Left lung (tissue), 10 donors: ENCODE data around the gene FARP1. TPM values are rescaled to one million over a fixed set of nuclear protein-coding genes. Genes with fewer than 3 reads are reported as not detected.

Experiments
- ATAC-seq: fragments of 200-7000 bp; cut with Tn5 transposase; one replicate; pipeline ENCODE4 v1.9.1; 2020; ENCODE audit warnings: moderate library complexity
- DNase-seq, 4 donors: peaks; one replicate each; pipeline ENCODE4 v3.0.0-alpha.2; 2013 to 2020
- H3K27ac ChIP-seq, 2 donors: fragments of 200-600 bp; sonication (generic) in 1 of 2; one replicate each; pipeline versions ENCODE4 v1.5.0 to v1.8.0; 2020 to 2021
- H3K27me3 ChIP-seq, 2 donors: fragments of 200-600 bp; sonication (generic) in 1 of 2; one replicate each; pipeline versions ENCODE4 v1.5.0 to v1.8.0; 2020 to 2021
- H3K36me3 ChIP-seq, 2 donors: fragments of 200-600 bp; sonication (generic) in 1 of 2; one replicate each; pipeline versions ENCODE4 v1.5.0 to v1.8.0; 2020 to 2021
- H3K4me1 ChIP-seq, 2 donors: fragments of 200-600 bp; one replicate each; pipeline ENCODE4 v1.8.0; 2021
- H3K4me3 ChIP-seq, 2 donors: fragments of 200-600 bp; sonication (generic) in 1 of 2; one replicate each; pipeline versions ENCODE4 v1.5.0 to v1.8.0; 2020 to 2021; ENCODE audit warnings: mild to moderate bottlenecking in 1 of 2
- H3K9me3 ChIP-seq, 2 donors: fragments of 200-600 bp; sonication (generic) in 1 of 2; one replicate each; pipeline versions ENCODE4 v1.5.0 to v1.8.0; 2020 to 2021
- CTCF ChIP-seq, 2 donors: fragments of 200-600 bp; sonication (generic) in 1 of 2; IDR thresholded peaks; one replicate each; pipeline versions ENCODE4 v1.5.0 to v1.8.0; 2021; ENCODE audit warnings: antibody characterized with exemption in 2 of 2
- intact Hi-C, 2 donors: fragments of 100-400 bp; cut with DNase I; formaldehyde crosslinking; loops; one replicate each; pipeline versions ENCODE4 v1.11.2 to v1.14.2; 2022
- polyA plus RNA-seq, 6 donors: library from polyadenylated mRNA; unstranded; fragments of 120-200 nt; gene quantifications; one replicate each; pipeline ENCODE4 v1.2.1, GENCODE V29; 2013; ENCODE audit not compliant: insufficient read length in 6 of 6
- total RNA-seq, 2 donors: library from RNA; stranded (reverse); fragmentation: NEBNext Ultra II Directional; extraction: Animal tissue kit (Norgen Biotek cat#: 25700); gene quantifications; one replicate each; pipeline ENCODE4 v1.2.1, GENCODE V29; 2021
- donor health status: DM: no; HTN: yes; CAD: no.
- donor health status: DM: no; HTN: no; CAD: no.

Gene FARP1
- total and polyA plus RNA-seq, 8 donors, result 78.9 to 142 (median 132) TPM

- Histone ChIP-seq H3K4me3 (no peak overlapping the region), H3K27me3 (no peaks in the 10 kb centered on the region), H3K27ac (no peak overlapping the region), H3K9me3 (no peaks in the 10 kb centered on the region), H3K36me3 (peaks cover 0 to 23% of the 10 kb centered on the region in 2 donors), H3K4me1 (peaks cover 0 to 7% of the 10 kb centered on the region in 2 donors)
- ATAC-seq (no peak), DNase-seq (no peak)
- intact Hi-C loops, result no loop called here
- TF ChIP-seq CTCF (IDR thresholded peaks at IDR 0.05), result no peak
Measured at GRCh38 chr13:98432638-98433037, 289.7 kb downstream of the FARP1 start.

DNA sequence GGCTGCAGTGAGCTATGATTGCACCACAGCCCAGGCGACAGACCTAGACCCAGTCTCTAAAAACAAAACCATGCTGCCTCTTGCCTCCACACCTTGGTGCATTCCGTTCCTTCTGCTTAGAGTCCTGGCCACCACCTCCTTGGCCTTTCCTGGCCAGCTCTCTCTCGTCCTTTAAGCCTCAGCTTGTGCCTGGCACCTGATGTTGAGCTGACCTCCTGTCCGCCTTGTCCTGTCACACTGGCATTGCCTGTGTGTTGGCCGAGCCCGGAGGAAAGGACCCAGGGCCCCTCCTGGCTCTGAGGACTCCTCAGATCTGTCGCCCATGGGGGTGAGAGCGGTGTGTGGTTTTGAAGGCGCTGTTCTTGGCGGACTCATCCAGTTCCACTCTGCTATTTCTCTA lies 290.8 kb downstream of the FARP1 start:
- Histone ChIP-seq H3K4me1 (peaks cover 0 to 7% of the 10 kb centered on the region in 2 donors), H3K36me3 (peaks cover 0 to 16% of the 10 kb centered on the region in 2 donors), H3K27ac (no peak overlapping the region), H3K27me3 (no peaks in the 10 kb centered on the region), H3K9me3 (no peaks in the 10 kb centered on the region), H3K4me3 (no peak overlapping the region)
- TF ChIP-seq CTCF (IDR thresholded peaks at IDR 0.05), result no peak
- DNase-seq, result no peak
- ATAC-seq, result no peak
- intact Hi-C loops, result no loop called here

- no peak overlapping the region for H3K4me3 ChIP-seq
- H3K36me3 ChIP-seq, result peaks cover 0 to 20% of the 10 kb centered on the region in 2 donors
- TF ChIP-seq CTCF (IDR thresholded peaks at IDR 0.05), result no peak
- H3K27me3 ChIP-seq, result no peaks in the 10 kb centered on the region
- intact Hi-C loops, result no loop called here
- no peaks in the 10 kb centered on the region for H3K9me3 ChIP-seq
- H3K4me1 ChIP-seq, result peaks cover 0 to 7% of the 10 kb centered on the region in 2 donors
- ATAC-seq, result no peak
- no peak for DNase-seq
- H3K27ac ChIP-seq, result no peak overlapping the region
Measured at GRCh38 chr13:98434060-98434459, 291.2 kb downstream of the FARP1 start.

DNA sequence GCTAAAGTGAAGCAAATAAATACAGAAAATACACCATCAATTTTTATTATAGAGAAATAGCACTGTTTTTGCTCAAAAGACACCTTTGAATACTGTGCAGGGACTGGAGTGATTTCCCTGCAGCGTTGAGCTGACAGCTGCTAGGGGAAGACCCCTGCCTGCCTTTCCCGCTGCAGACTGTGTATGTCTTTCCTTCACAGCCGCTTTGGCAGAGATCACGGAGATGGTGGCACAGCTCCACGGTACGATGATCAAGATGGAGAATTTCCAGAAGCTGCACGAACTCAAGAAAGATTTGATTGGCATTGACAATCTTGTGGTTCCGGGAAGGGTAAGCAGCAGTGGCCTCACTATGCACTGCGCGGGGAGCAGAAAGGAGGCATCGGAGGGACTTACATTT lies 292.5 kb downstream of the FARP1 start:
- Histone ChIP-seq H3K9me3 (no peaks in the 10 kb centered on the region), H3K27ac (no peak overlapping the region), H3K36me3 (peaks cover 0 to 33% of the 10 kb centered on the region in 2 donors), H3K27me3 (no peaks in the 10 kb centered on the region), H3K4me1 (peaks cover 0 to under 1% of the 10 kb centered on the region in 2 donors), H3K4me3 (no peak overlapping the region)
- DNase-seq (no peak), ATAC-seq (no peak)
- intact Hi-C loops, result no loop called here
- no peak for TF ChIP-seq CTCF (IDR thresholded peaks at IDR 0.05)

DNA sequence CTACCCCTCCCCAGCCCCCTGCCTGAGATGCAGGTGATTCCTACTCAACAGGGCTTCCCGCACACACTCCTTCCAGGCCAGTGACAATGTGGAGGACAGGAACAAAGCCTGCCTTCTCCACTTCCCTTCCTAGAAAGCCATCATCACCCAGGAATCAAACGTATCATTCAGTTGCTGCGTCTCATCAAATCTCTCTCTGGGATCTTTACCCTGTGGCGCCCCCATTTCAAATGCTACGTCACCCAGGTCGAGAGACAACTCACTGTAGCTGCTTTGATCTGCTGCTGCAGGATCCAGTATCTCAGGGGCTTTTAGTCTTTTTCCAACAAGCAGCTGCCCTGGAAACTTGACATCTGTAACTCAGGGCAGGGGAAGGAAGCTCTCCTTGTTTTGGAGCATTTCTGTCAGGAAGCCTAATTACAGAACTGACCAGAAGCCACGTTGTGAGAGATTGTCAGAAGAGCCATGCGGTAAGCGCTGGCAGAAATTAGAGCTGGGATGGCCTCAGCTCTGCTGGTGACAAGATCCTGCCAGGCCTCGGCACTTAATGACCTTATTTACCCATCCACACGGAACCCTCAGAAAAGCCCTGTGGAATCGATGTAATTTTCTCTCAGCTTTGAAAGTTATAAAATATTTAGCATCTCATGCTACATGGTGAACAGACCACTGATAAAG lies 293.5 kb downstream of the FARP1 start:
- intact Hi-C loops, result no loop called here

More for the DNA sequence above, 293.5 kb downstream of the FARP1 start:
- Histone ChIP-seq H3K4me3 (no peak overlapping the region), H3K27me3 (no peaks in the 10 kb centered on the region), H3K9me3 (no peaks in the 10 kb centered on the region), H3K27ac (no peak overlapping the region), H3K36me3 (peaks cover 0 to 42% of the 10 kb centered on the region in 2 donors), H3K4me1 (no peaks in the 10 kb centered on the region)
- no peak for DNase-seq
- no peak for TF ChIP-seq CTCF (IDR thresholded peaks at IDR 0.05)
- no peak for ATAC-seq
